A673 (cell line): ENCODE results near the gene C1QTNF9B. TPM values are rescaled to one million over a fixed set of nuclear protein-coding genes. Genes with fewer than 3 reads are reported as not detected.

Experiments used
- BruUV-seq: library from RNA; stranded (reverse); fragments of 400-500 nt; replicated peaks from 2 replicates; lab custom pipeline; 2021; lab: Mats Ljungman, UMichigan
- CTCF ChIA-PET: fragments of 300-600 bp; sonication (Branson Sonifier 250); formaldehyde crosslinking; loops from one replicate; lab custom pipeline; 2022; ENCODE audit warnings: antibody characterized with exemption; lab: Charles Lee
- POLR2A ChIA-PET: fragments of 300-600 bp; sonication (Branson Sonifier 250); formaldehyde crosslinking; loops from one replicate; lab custom pipeline; 2022; ENCODE audit warnings: antibody characterized with exemption; ENCODE audit not compliant: low non-redundant PET; lab: Charles Lee
- DNase-seq: peaks from one replicate; pipeline ENCODE4 v3.0.0-alpha.2; 2015; ENCODE audit warnings: low spot score
- H3K27ac ChIP-seq: fragments of 200-600 bp; sonication (generic); 2 replicates; pipeline ENCODE4 v1.5.1; 2016; ENCODE audit warnings: mixed run types, low read depth, mild to moderate bottlenecking, mixed read lengths, antibody characterized with exemption, low read length; ENCODE audit not compliant: poor library complexity, severe bottlenecking
- H3K27me3 ChIP-seq: fragments of 200-600 bp; sonication (generic); replicated peaks from 2 replicates; pipeline ENCODE4 v1.6.1; 2017; ENCODE audit warnings: mixed run types, low read depth, mild to moderate bottlenecking, mixed read lengths, antibody characterized with exemption, low read length; ENCODE audit not compliant: insufficient read depth, poor library complexity
- H3K36me3 ChIP-seq: fragments of 200-600 bp; sonication (generic); 2 replicates; pipeline ENCODE4 v1.6.1; 2016; ENCODE audit warnings: mixed run types, mild to moderate bottlenecking, mixed read lengths, antibody characterized with exemption, low read length; ENCODE audit not compliant: insufficient read depth, poor library complexity, severe bottlenecking
- H3K4me1 ChIP-seq: fragments of 200-600 bp; sonication (generic); 2 replicates; pipeline ENCODE4 v1.6.1; 2017; ENCODE audit warnings: mixed run types, mild to moderate bottlenecking, mixed read lengths, antibody characterized with exemption, low read length; ENCODE audit not compliant: insufficient read depth, poor library complexity, severe bottlenecking
- H3K4me3 ChIP-seq: fragments of 200-600 bp; sonication (generic); 2 replicates; pipeline ENCODE4 v1.5.1; 2016; ENCODE audit warnings: low read depth, mixed run types, mild to moderate bottlenecking, mixed read lengths, low read length; ENCODE audit not compliant: poor library complexity, severe bottlenecking
- H3K9me3 ChIP-seq: fragments of 200-600 bp; sonication (generic); 2 replicates; pipeline ENCODE4 v1.6.1; 2016; ENCODE audit warnings: mixed run types, low read depth, mild to moderate bottlenecking, mixed read lengths, antibody characterized with exemption, low read length; ENCODE audit not compliant: poor library complexity, severe bottlenecking
- EZH2 ChIP-seq: fragments of 200-600 bp; sonication (generic); IDR thresholded peaks from 2 replicates; pipeline ENCODE4 v1.6.1; 2017; ENCODE audit warnings: borderline replicate concordance, low read depth, mild to moderate bottlenecking, mixed read lengths, antibody characterized with exemption, low read length; ENCODE audit not compliant: poor library complexity, severe bottlenecking
- intact Hi-C: fragments of 100-400 bp; cut with micrococcal nuclease; formaldehyde crosslinking; loops from one replicate; pipeline ENCODE4 v1.10.0; 2022; ENCODE audit not compliant: unreplicated experiment
- total RNA-seq: library from RNA; stranded (reverse); gene quantifications from 2 replicates; pipeline ENCODE4 v1.2.3, GENCODE V29; 2021
- TF ChIP-seq, protein P1 (sequence below): fragments of 300-800, 200-600 bp; sonication (generic); conservative IDR thresholded peaks from 2 replicates; pipeline ENCODE4 v1.5.1; 2017; ENCODE audit warnings: low read depth, mild to moderate bottlenecking, antibody characterized with exemption, low read length, moderate library complexity, mixed read lengths

C1QTNF9B gene
- total RNA-seq, 1 experiment from 2014 or later: not detected

DNA sequence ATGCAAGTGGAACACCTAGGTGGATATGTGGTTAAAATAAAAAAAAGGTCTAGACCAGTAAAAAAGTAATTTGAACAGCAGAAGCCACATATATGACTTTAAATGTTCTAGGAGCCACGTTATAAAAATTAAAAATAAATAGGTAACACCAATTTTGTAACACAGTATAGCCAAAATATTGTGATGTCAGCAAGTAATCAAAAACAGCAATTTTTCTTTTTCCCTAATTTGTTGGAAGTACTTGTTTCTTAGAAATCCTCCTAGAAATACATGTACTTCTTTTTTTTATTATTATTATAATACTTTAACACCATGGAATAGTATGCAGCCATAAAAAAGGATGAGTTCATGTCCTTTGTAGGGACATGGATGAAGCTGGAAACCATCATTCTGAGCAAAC lies 25.7 kb upstream of the C1QTNF9B start:
- DNase-seq: no peak
- Histone ChIP-seq H3K27me3 (peaks cover 9% of the 10 kb centered on the region), H3K9me3 (no peaks in the 10 kb centered on the region), H3K4me3 (no peak overlapping the region), H3K4me1 (no peaks in the 10 kb centered on the region), H3K27ac (no peak overlapping the region), H3K36me3 (no peaks in the 10 kb centered on the region)
- ChIA-PET POLR2A (no interaction called here), CTCF (no interaction called here)
- TF ChIP-seq, protein P1, sequence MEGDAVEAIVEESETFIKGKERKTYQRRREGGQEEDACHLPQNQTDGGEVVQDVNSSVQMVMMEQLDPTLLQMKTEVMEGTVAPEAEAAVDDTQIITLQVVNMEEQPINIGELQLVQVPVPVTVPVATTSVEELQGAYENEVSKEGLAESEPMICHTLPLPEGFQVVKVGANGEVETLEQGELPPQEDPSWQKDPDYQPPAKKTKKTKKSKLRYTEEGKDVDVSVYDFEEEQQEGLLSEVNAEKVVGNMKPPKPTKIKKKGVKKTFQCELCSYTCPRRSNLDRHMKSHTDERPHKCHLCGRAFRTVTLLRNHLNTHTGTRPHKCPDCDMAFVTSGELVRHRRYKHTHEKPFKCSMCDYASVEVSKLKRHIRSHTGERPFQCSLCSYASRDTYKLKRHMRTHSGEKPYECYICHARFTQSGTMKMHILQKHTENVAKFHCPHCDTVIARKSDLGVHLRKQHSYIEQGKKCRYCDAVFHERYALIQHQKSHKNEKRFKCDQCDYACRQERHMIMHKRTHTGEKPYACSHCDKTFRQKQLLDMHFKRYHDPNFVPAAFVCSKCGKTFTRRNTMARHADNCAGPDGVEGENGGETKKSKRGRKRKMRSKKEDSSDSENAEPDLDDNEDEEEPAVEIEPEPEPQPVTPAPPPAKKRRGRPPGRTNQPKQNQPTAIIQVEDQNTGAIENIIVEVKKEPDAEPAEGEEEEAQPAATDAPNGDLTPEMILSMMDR: no peak
- TF ChIP-seq EZH2: no peak
- intact Hi-C loops: no loop called here
- BruUV-seq: no TSS peak

- Histone ChIP-seq H3K27me3 (peaks cover 15% of the 10 kb centered on the region), H3K4me3 (no peak overlapping the region), H3K4me1 (no peaks in the 10 kb centered on the region), H3K9me3 (no peaks in the 10 kb centered on the region), H3K36me3 (no peaks in the 10 kb centered on the region), H3K27ac (no peak overlapping the region)
- intact Hi-C loops: no loop called here
- no TSS peak for BruUV-seq
- DNase-seq: no peak
- TF ChIP-seq, protein P1: no peak
- CTCF ChIA-PET: interaction anchor here (0.5 to 0.6 kb wide), 2 partner anchors 38 to 1071 kb away, joined by 3 to 5 read pairs; no protein-coding TSS in a partner anchor
- POLR2A ChIA-PET: no interaction called here
These were observed 25.0 kb upstream of the C1QTNF9B start for GRCh38 chr13:23922005-23922932.

- H3K27ac ChIP-seq: no peak overlapping the region
- DNase-seq: peak; percentile 65
- TF ChIP-seq, protein P1: peak; percentile 82
- no peak for TF ChIP-seq EZH2
- no peaks in the 10 kb centered on the region for H3K4me1 ChIP-seq
- intact Hi-C loops: loop anchor here (1.0 to 2.0 kb wide), 2 partner anchors 39 to 299 kb away; no protein-coding TSS in a partner anchor
- no peak overlapping the region for H3K4me3 ChIP-seq
- no peaks in the 10 kb centered on the region for H3K36me3 ChIP-seq
- POLR2A ChIA-PET: no interaction called here
- no TSS peak for BruUV-seq
- no peaks in the 10 kb centered on the region for H3K9me3 ChIP-seq
- CTCF ChIA-PET: interaction anchor here (0.5 to 0.6 kb wide), 2 partner anchors 39 to 1072 kb away, joined by 3 to 5 read pairs; no protein-coding TSS in a partner anchor
- peaks cover 15% of the 10 kb centered on the region for H3K27me3 ChIP-seq
These were observed 24.2 kb upstream of the C1QTNF9B start for GRCh38 chr13:23921451-23921888.
